Activated CD4-positive, alpha-beta memory T cell treated with anti-CD3 and anti-CD28 coated beads, Interleukin-2, amount 10 ng/mL, durations not matched to agents 7 days and 5 days (primary cell): Measurements from ENCODE around the gene DDX59. TPM values are rescaled to one million over a fixed set of nuclear protein-coding genes. Genes with fewer than 3 reads are reported as not detected.
A peak's percentile ranks its signal among the peaks of the same experiment; 100 is the strongest.

Experiments used
- CTCF ChIA-PET: fragments of 350-600 bp; sonication (Branson Sonifier 250); formaldehyde crosslinking; loops from one replicate; lab custom pipeline; 2021; ENCODE audit warnings: antibody characterized with exemption, inconsistent platforms; lab: Charles Lee
- POLR2A ChIA-PET: fragments of 350-600 bp; sonication (Branson Sonifier 250); formaldehyde crosslinking; loops from one replicate; lab custom pipeline; 2021; ENCODE audit warnings: antibody characterized with exemption; lab: Charles Lee
- DNase-seq: peaks from one replicate; pipeline ENCODE4 v3.0.0-alpha.2; 2020
- H3K27ac Mint-ChIP-seq: one replicate; pipeline ENCODE4 v1.8.0; 2021; ENCODE audit warnings: mild to moderate bottlenecking, mixed read lengths
- H3K27me3 Mint-ChIP-seq: one replicate; pipeline ENCODE4 v1.8.0; 2021; ENCODE audit warnings: mixed read lengths
- H3K36me3 Mint-ChIP-seq: one replicate; pipeline ENCODE4 v1.8.0; 2021; ENCODE audit warnings: low read depth, mixed read lengths
- H3K4me1 Mint-ChIP-seq: one replicate; pipeline ENCODE4 v1.8.0; 2021; ENCODE audit warnings: mixed read lengths
- H3K4me3 Mint-ChIP-seq: one replicate; pipeline ENCODE4 v1.8.0; 2021; ENCODE audit warnings: mild to moderate bottlenecking, mixed read lengths
- H3K9me3 Mint-ChIP-seq: one replicate; pipeline ENCODE4 v1.8.0; 2021; ENCODE audit warnings: mixed read lengths
- total RNA-seq, 2 experiments: library from RNA; stranded (reverse); gene quantifications; one replicate each; pipeline ENCODE4 v1.2.3, GENCODE V29; 2021

The DDX59 gene
- total RNA-seq, 2 experiments from 2014 or later = 32.1 to 34.0 TPM

DNA sequence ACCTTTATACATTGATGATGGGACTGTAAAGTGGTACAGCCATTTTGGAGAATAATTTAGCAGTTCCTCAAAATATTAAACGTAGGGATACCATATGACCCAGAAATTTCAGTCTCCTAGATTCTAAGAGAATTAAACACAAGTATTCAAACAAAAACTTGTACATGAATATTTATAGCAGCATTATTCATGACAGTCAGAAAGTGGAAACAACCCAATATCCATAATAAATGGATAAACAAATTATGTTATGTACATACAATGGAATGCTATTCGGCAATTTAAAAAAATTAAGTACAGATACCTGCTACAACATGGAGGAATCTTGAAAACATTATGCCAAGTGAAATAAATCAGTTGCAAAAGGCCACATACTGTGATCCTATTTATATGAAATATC, 16.9 kb upstream of the DDX59 start:
- no peaks in the 10 kb centered on the region for H3K9me3 Mint-ChIP-seq
- H3K4me3 Mint-ChIP-seq = no peak overlapping the region
- no peaks in the 10 kb centered on the region for H3K4me1 Mint-ChIP-seq
- POLR2A ChIA-PET = no interaction called here
- H3K36me3 Mint-ChIP-seq = no peaks in the 10 kb centered on the region
- H3K27ac Mint-ChIP-seq = no peak overlapping the region
- CTCF ChIA-PET = no interaction called here
- no peak for DNase-seq
- peaks cover 6% of the 10 kb centered on the region for H3K27me3 Mint-ChIP-seq

- H3K27me3 Mint-ChIP-seq = peaks cover 4% of the 10 kb centered on the region
- no peaks in the 10 kb centered on the region for H3K36me3 Mint-ChIP-seq
- no peak overlapping the region for H3K4me3 Mint-ChIP-seq
- ChIA-PET POLR2A (no interaction called here), CTCF (interaction anchor here (1.5 kb wide), 1 partner anchor 14 kb away, joined by 5 read pairs; the partner anchor contains the start of gene DDX59)
- H3K4me1 Mint-ChIP-seq = no peaks in the 10 kb centered on the region
- DNase-seq = no peak
- no peak overlapping the region for H3K27ac Mint-ChIP-seq
- no peaks in the 10 kb centered on the region for H3K9me3 Mint-ChIP-seq
Measured at GRCh38 chr1:200684015-200684414, 14.3 kb upstream of the DDX59 start.

DNA sequence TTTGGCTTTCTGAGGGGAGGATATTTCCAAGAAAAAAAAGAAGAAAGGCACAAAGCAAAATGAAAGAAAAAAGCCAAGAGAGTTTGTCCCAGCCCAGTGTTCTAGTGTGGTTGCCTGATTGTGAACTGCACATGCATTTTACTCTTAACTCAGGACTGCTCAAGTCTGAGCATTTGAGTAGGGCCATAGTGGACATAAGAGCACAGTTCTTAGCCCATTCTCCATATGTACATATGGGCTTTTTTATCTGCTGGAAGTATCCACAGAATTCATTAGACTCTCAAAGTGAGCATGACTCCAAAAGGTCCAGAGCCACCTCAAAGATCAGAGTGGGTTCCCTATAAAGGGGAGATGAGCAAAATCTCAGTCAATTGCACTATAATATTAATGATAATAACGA, 13.6 kb upstream of the DDX59 start:
- POLR2A ChIA-PET = no interaction called here

DNA sequence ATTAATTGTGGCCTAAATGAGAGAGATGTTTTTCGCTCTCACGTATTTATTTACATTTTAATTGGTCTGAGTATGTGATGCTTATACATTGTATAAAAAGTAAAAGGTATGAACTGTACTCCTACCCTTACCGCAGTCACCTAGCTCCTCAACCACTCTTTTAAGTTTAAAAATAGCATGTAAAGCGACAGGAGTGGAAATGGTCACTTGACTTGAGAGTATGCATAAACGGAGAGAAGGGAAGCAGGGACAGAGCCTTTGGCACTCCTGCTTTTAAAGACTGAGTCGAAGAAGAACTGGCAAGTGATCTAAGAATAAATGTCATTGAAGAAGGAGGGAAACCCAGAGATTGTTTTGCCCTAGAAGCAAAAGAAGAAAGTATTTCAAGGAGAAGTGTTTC, 11.5 kb upstream of the DDX59 start:
- Mint-ChIP-seq H3K4me3 (no peak overlapping the region), H3K4me1 (no peaks in the 10 kb centered on the region), H3K36me3 (no peaks in the 10 kb centered on the region), H3K9me3 (no peaks in the 10 kb centered on the region), H3K27me3 (no peaks in the 10 kb centered on the region), H3K27ac (no peak overlapping the region)
- ChIA-PET POLR2A (interaction anchor here (1.0 kb wide), 1 partner anchor 11 kb away, joined by 5 read pairs; no protein-coding TSS in a partner anchor), CTCF (no interaction called here)
- DNase-seq = no peak

More for the DNA sequence above, 13.6 kb upstream of the DDX59 start:
- Mint-ChIP-seq H3K9me3 (no peaks in the 10 kb centered on the region), H3K4me1 (no peaks in the 10 kb centered on the region), H3K27me3 (peaks cover 4% of the 10 kb centered on the region), H3K36me3 (no peaks in the 10 kb centered on the region), H3K4me3 (no peak overlapping the region), H3K27ac (no peak overlapping the region)
- DNase-seq = no peak
- CTCF ChIA-PET = no interaction called here

- Mint-ChIP-seq H3K36me3 (no peaks in the 10 kb centered on the region), H3K4me3 (no peak overlapping the region), H3K4me1 (peaks cover 11% of the 10 kb centered on the region), H3K27me3 (peaks cover 2% of the 10 kb centered on the region), H3K27ac (no peak overlapping the region), H3K9me3 (no peaks in the 10 kb centered on the region)
- no peak for DNase-seq
- ChIA-PET CTCF (interaction anchor here (0.7 to 1.5 kb wide), 4 partner anchors 12 to 266 kb away, joined by 3 to 5 read pairs (median 3); no protein-coding TSS in a partner anchor), POLR2A (no interaction called here)
Measured at GRCh38 chr1:200676829-200677228, 7.1 kb upstream of the DDX59 start.

GRCh38 chr1:200675588-200675852, 5.8 kb upstream of the DDX59 start:
- Mint-ChIP-seq H3K27ac (no peak overlapping the region), H3K36me3 (no peaks in the 10 kb centered on the region), H3K4me1 (peaks cover 21% of the 10 kb centered on the region), H3K9me3 (no peaks in the 10 kb centered on the region), H3K27me3 (peaks cover 2% of the 10 kb centered on the region), H3K4me3 (no peak overlapping the region)
- ChIA-PET CTCF (interaction anchor here (2.6 kb wide), 1 partner anchor 54 kb away, joined by 12 read pairs; no protein-coding TSS in a partner anchor), POLR2A (no interaction called here)
- DNase-seq = no peak

DNA sequence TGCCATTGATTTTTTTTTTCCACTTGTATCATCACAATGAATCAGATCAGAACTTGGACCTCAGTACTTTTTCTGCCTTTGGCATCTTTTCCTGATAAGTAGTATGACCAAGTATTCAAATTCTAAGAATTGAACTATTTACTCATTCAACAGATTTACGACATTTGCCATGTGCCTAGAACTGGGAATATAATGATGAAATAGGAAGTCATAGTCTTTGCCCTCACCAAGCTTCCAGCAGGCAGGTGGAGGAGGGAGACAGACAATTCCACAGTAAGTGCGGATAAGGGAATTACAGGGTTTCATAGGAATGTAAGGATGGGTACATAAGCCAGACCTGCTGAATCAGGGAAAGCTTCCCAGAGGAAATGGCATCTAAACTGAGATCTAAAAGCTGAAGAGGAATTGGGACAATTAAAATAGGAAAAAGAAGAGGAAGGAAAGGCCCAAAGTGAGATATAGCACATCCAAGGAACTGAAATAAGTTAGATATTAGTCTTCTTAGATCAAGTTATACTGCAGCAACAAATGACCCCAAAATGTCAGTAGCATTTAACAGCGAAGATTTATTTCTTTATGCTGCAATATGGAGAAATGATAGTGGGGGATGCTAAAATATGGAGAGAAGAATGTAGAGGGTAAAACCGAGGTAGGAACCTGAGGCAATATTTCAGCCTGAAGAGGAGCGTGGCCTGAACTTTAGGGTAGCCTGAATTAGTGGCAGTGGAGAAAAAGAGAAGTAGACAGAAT, 5.3 kb upstream of the DDX59 start:
- Mint-ChIP-seq H3K27ac (no peak overlapping the region), H3K9me3 (no peaks in the 10 kb centered on the region), H3K4me3 (no peak overlapping the region), H3K27me3 (peaks cover 2% of the 10 kb centered on the region), H3K4me1 (peaks cover 22% of the 10 kb centered on the region), H3K36me3 (no peaks in the 10 kb centered on the region)
- no peak for DNase-seq
- ChIA-PET POLR2A (no interaction called here), CTCF (interaction anchor here (0.6 to 2.6 kb wide), 2 partner anchors 53 to 60 kb away, joined by 3 to 12 read pairs; no protein-coding TSS in a partner anchor)

DNA sequence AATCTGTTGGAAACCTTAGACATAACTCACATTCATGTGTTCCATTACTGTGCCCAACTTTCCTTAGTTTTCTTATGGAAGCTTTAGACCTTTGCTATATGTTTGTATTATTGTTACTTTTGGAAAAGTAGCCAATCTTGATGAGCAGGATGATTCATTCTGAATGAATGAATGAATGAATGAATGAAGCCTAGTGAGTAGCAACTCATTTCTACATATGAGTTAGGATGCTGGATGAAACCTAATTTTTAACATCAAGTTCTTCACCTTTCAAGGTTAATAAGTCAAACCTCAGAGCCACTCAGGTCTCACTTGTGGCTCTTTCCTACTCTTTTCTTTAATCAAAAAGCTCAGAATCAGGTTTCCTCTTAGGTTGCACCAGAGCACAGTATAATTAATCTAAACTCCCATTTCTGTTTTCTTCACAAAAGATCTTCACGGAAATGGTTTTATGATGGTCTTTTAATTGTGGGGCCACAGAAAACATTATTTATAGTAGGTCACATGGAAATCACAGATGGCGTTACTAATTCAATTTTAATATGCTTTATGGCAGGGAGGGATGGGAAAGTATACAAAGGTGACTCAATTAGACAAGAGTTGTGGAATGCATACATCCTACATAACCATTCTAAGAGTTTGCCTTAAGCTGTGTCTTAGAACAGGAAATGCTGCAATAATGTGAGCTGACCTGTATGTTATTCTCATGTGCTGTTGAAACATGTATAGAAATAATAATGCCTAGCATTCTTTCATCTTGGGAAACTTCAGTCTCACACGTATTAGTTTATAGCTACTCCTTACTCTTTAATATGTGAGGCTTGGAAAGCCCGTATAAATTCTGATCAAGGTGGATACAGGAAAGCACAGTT, 4.5 kb upstream of the DDX59 start:
- H3K27me3 Mint-ChIP-seq = peaks cover 2% of the 10 kb centered on the region
- POLR2A ChIA-PET = interaction anchor here (1.1 kb wide), 1 partner anchor 52 kb away, joined by 3 read pairs; no protein-coding TSS in a partner anchor
- H3K27ac Mint-ChIP-seq = no peak overlapping the region
- H3K9me3 Mint-ChIP-seq = no peaks in the 10 kb centered on the region
- CTCF ChIA-PET = interaction anchor here (0.6 to 2.6 kb wide), 2 partner anchors 52 to 59 kb away, joined by 3 to 12 read pairs; no protein-coding TSS in a partner anchor
- no peak overlapping the region for H3K4me3 Mint-ChIP-seq
- DNase-seq = no peak
- no peaks in the 10 kb centered on the region for H3K36me3 Mint-ChIP-seq
- H3K4me1 Mint-ChIP-seq = peaks cover 22% of the 10 kb centered on the region

- POLR2A ChIA-PET = interaction anchor here (1.3 to 5.1 kb wide), 5 partner anchors 13 to 349 kb away, joined by 3 to 62 read pairs (median 7); partner anchors contain the start of gene KIF14
- peaks cover 2% of the 10 kb centered on the region for H3K27me3 Mint-ChIP-seq
- CTCF ChIA-PET = interaction anchor here (1.3 to 3.9 kb wide), 6 partner anchors 12 to 132 kb away, joined by 3 to 62 read pairs (median 11); partner anchors contain the start of gene KIF14
- no peak overlapping the region for H3K27ac Mint-ChIP-seq
- H3K4me3 Mint-ChIP-seq = peak overlapping the region; percentile 99
- H3K4me1 Mint-ChIP-seq = peaks cover 33% of the 10 kb centered on the region
- no peak for DNase-seq
- peaks cover 10% of the 10 kb centered on the region for H3K36me3 Mint-ChIP-seq
- no peaks in the 10 kb centered on the region for H3K9me3 Mint-ChIP-seq
Measured at GRCh38 chr1:200671235-200671786, 1.6 kb upstream of the DDX59 start.

DNA sequence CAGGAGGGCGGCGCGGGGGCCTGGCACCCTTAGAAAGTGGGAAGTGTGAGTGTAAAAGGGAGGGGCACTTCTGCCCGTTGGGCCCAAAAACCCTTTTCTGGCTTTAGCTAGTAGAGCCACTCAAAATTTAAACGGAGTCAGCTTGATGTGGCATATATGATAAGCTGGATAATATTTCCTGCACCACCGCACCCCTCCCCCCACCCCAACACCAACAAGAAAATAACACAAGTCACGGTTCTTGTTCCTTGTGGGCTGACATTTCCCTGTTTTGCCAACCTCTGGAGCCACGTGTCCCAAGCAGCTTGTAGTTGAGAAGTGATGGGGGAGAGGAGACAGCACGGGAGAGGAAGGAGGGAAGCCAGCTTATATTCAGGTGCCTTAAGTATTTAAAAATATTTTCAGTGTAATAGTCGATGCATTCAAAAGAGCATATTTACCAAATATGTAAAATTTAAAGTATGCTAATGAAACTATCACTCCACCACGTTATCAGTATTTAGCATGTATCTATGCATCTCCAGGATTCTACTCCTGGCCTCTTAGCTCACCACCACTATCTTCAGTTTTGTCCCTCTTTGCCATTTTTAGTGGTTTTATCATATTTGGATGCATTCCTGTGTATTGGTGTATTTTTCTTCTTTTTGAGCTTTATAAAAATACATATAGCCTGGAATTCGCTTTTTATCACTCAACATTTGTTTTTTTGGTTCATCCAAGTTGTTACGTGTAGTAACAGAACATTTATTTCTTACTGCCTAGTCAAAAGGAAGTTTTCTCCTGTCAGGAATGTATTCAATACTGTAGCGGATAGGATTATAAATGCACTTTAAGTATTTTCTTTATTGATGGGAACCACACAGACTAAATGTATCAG, 773 bp upstream of the DDX59 start:
- ChIA-PET CTCF (interaction anchor here (0.6 to 3.9 kb wide), 10 partner anchors 12 to 444 kb away, joined by 3 to 62 read pairs (median 4); partner anchors contain the start of gene KIF14), POLR2A (interaction anchor here (0.6 to 5.1 kb wide), 26 partner anchors 9 to 1974 kb away, joined by 3 to 62 read pairs (median 4); partner anchors contain the start of genes KIF14 and KIF21B)
- H3K9me3 Mint-ChIP-seq = no peaks in the 10 kb centered on the region
- H3K36me3 Mint-ChIP-seq = peaks cover 18% of the 10 kb centered on the region
- H3K4me1 Mint-ChIP-seq = peaks cover 36% of the 10 kb centered on the region
- peak; percentile 27 for DNase-seq
- peak overlapping the region; percentile 93 for H3K27ac Mint-ChIP-seq
- peaks cover 2% of the 10 kb centered on the region for H3K27me3 Mint-ChIP-seq
- peak overlapping the region; percentile 99 for H3K4me3 Mint-ChIP-seq

GRCh38 chr1:200668514-200669313, 993 bp downstream of the DDX59 start:
- H3K27ac Mint-ChIP-seq = peak overlapping the region; percentile 53
- H3K27me3 Mint-ChIP-seq = no peaks in the 10 kb centered on the region
- POLR2A ChIA-PET = interaction anchor here (0.6 to 5.1 kb wide), 15 partner anchors 11 to 381 kb away, joined by 3 to 62 read pairs (median 5); partner anchors contain the start of genes KIF14 and KIF21B
- CTCF ChIA-PET = interaction anchor here (1.6 to 3.9 kb wide), 3 partner anchors 16 to 134 kb away, joined by 5 to 62 read pairs (median 12); partner anchors contain the start of gene KIF14
- peaks cover 33% of the 10 kb centered on the region for H3K36me3 Mint-ChIP-seq
- no peak for DNase-seq
- H3K9me3 Mint-ChIP-seq = no peaks in the 10 kb centered on the region
- peaks cover 38% of the 10 kb centered on the region for H3K4me1 Mint-ChIP-seq
- peak overlapping the region; percentile 99 for H3K4me3 Mint-ChIP-seq
